Stimulated activated naive B cell treated with anti-CD40 and anti-IgM and Interleukin-4, amounts not matched to agents 10 μg/mL and 1 μg/mL and 100 μg/mL, for 72 hours (primary cell): ENCODE results near the gene ERC2.

Experiments
- ATAC-seq, 2 donors: fragments of 150-1000 bp; cut with Tn5 transposase; replicated peaks; 2 replicates each; pipeline ENCODE4 v1.10.0; 2021; ENCODE audit warnings: moderate library complexity in 1 of 2
- DNase-seq: peaks from one replicate; pipeline ENCODE4 v3.0.0; 2021
- H3K27ac Mint-ChIP-seq: one replicate; pipeline ENCODE4 v1.8.0; 2022; ENCODE audit warnings: mild to moderate bottlenecking, mixed read lengths
- H3K27me3 Mint-ChIP-seq, 2 donors: one replicate each; pipeline ENCODE4 v1.8.0; 2022; ENCODE audit warnings: mixed read lengths in 2 of 2
- H3K36me3 Mint-ChIP-seq, 2 donors: one replicate each; pipeline ENCODE4 v1.8.0; 2022; ENCODE audit warnings: mixed read lengths in 2 of 2, mild to moderate bottlenecking in 1 of 2
- H3K4me1 Mint-ChIP-seq, 2 donors: one replicate each; pipeline ENCODE4 v1.8.0; 2022; ENCODE audit warnings: mixed read lengths in 2 of 2, mild to moderate bottlenecking in 1 of 2
- H3K4me3 Mint-ChIP-seq, 2 donors: one replicate each; pipeline ENCODE4 v1.8.0; 2022; ENCODE audit warnings: mild to moderate bottlenecking in 2 of 2, mixed read lengths in 2 of 2, moderate library complexity in 1 of 2
- H3K9me3 Mint-ChIP-seq, 2 donors: one replicate each; pipeline ENCODE4 v1.8.0; 2022; ENCODE audit warnings: mixed read lengths in 2 of 2, mild to moderate bottlenecking in 1 of 2

ERC2 gene

DNA sequence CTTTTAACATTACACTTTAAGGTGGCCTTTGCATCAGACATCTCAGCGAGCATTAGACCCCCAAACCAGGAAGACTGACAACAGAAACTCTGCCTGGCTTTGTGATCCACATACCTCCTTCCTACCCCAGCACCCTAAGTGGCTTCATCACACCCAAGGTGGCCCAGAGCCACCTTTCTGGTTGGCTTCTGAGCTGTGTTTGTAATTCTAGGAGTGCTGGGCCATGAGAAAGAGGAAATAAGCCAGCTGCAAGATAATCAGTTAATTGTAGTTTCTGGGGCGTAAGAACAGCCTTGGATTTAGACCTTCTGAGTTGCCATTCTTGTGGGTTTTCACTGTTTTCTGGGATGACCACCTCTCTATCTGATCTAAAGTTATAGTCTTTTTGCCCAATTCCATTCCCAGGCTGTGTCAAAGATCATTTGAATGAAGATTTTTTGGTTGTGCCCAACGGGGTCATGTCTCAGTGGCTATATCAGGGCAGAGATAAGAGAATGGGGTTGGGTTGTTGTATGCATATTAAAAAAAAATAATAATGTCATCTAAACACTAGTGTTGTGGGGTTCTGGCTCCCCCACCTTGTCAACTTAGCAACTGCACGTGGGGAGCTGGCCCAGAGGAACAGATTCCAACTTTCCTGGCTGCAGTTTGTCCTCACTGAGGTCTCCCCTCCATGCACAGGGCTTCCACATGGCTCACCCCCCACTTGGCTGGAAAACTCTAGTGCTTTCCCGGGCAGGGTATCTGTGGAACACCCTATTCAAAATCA is 746.4 kb downstream of the ERC2 start:
- ATAC-seq (no peak), DNase-seq (no peak)
- Mint-ChIP-seq H3K9me3 (no peaks in the 10 kb centered on the region), H3K36me3 (no peaks in the 10 kb centered on the region), H3K27ac (no peak overlapping the region), H3K4me1 (no peaks in the 10 kb centered on the region), H3K4me3 (no peak overlapping the region), H3K27me3 (peaks cover 0 to 7% of the 10 kb centered on the region in 2 donors)

DNA sequence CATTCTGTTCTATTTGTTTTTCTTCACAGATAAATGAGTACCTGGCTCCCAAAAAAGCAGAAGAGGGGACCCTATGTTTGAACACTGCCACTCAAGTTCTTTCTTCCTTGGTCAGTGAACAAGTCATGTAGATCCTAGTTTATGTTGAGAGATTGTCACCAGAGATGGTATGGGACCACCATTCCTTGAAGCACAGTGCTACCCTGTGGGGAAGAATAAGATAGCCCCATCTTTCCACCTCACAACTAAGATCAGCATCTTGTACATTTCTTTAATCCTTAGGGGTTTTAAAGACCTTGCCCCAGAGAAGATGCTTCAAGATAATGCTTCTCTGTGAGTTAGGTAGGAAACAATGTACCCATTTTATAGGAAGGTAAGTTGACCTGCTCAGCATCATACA is 747.7 kb downstream of the ERC2 start:
- H3K27me3 Mint-ChIP-seq: peaks cover 0 to 7% of the 10 kb centered on the region in 2 donors
- H3K27ac Mint-ChIP-seq: no peak overlapping the region
- H3K36me3 Mint-ChIP-seq: no peaks in the 10 kb centered on the region
- H3K4me1 Mint-ChIP-seq: no peaks in the 10 kb centered on the region
- ATAC-seq: no peak
- no peak for DNase-seq
- no peak overlapping the region for H3K4me3 Mint-ChIP-seq
- peaks cover 0 to 2% of the 10 kb centered on the region in 2 donors for H3K9me3 Mint-ChIP-seq

DNA sequence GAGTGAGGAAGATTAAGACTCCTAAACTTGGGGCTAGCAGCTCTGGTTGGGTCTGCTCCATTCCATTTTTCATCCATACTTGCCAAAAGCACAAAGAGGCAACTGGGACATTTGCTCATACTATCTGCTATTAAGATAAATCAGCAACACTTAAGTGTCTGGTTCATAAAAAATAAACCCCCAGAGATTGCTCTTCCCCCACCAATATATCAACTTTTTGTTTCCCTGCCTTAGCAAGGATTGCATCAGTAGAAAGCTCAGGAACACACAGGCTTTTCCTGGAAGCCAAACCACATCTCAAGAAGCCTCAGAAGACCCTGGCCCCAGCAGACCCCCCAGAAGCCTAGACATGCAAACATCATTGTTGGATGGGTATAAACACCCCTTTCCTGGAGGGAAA is 748.8 kb downstream of the ERC2 start:
- DNase-seq: no peak
- no peak for ATAC-seq
- no peak overlapping the region for H3K4me3 Mint-ChIP-seq
- H3K4me1 Mint-ChIP-seq: no peaks in the 10 kb centered on the region
- H3K27ac Mint-ChIP-seq: no peak overlapping the region
- peaks cover 0 to 2% of the 10 kb centered on the region in 2 donors for H3K9me3 Mint-ChIP-seq
- H3K27me3 Mint-ChIP-seq: peaks cover 0 to 7% of the 10 kb centered on the region in 2 donors
- no peaks in the 10 kb centered on the region for H3K36me3 Mint-ChIP-seq

DNA sequence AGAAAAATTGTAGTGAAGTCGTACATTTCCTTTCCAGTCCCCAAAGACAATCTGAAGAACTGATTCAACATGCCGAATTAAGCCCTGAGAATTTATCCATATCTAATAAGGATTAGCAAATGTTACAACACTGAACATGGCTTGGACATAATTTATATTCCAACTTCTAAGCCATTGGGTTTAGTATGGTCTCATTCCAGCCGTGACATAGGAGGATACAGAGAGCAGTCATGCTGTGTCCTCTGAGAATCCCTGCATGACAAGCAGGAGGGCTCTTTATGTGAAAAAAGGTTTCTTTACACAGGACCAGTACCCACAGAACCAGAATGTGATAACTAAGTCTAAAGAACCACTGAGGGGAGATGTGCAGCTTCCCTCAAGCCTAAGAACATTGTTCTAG is 749.3 kb downstream of the ERC2 start:
- DNase-seq (no peak), ATAC-seq (no peak)
- peaks cover 0 to 7% of the 10 kb centered on the region in 2 donors for H3K27me3 Mint-ChIP-seq
- peaks cover 0 to 2% of the 10 kb centered on the region in 2 donors for H3K9me3 Mint-ChIP-seq
- no peaks in the 10 kb centered on the region for H3K36me3 Mint-ChIP-seq
- H3K4me1 Mint-ChIP-seq: no peaks in the 10 kb centered on the region
- no peak overlapping the region for H3K27ac Mint-ChIP-seq
- no peak overlapping the region for H3K4me3 Mint-ChIP-seq

DNA sequence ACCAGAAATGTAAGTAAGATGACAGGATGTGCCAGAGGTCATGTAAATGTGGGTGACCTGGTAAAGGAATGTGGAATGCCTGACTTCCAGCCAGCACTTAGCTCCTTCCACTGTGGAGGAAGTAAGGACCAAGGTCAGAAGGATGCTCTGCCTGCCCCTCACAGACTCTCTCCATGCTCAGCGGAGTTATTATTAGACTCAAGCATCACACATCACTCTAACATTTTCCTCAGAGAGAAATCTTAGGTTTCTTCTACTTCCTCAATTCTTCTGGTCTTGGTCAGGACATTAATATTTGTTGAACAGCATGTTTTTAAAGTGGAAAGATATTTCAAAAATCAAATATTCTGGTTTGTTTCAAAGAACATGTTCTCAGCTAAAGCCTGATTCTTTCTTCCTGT is 749.7 kb downstream of the ERC2 start:
- DNase-seq (no peak), ATAC-seq (no peak)
- Mint-ChIP-seq H3K27me3 (peaks cover 0 to 7% of the 10 kb centered on the region in 2 donors), H3K9me3 (peaks cover 0 to 2% of the 10 kb centered on the region in 2 donors), H3K4me1 (no peaks in the 10 kb centered on the region), H3K27ac (no peak overlapping the region), H3K36me3 (no peaks in the 10 kb centered on the region), H3K4me3 (no peak overlapping the region)

DNA sequence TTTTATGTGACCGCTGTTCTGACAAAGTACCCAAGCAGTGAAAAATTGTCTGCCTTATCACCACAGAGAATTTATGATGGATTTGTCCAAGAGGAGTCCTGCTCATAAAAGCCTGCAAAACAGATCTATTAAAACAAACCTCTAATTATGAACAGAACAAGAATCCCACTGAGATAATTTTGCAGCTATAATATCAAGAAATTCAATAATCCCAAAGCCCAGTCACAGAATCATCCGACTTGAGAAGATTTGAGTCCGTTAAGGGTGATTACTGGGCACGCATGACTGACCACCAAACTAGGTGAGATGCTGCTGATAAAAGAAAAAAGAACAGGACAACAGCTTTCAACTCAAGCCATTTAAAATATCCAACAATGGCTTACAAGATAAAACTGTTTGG is 750.2 kb downstream of the ERC2 start:
- ATAC-seq (no peak), DNase-seq (no peak)
- Mint-ChIP-seq H3K27ac (no peak overlapping the region), H3K4me1 (no peaks in the 10 kb centered on the region), H3K4me3 (no peak overlapping the region), H3K9me3 (peaks cover 0 to 2% of the 10 kb centered on the region in 2 donors), H3K36me3 (no peaks in the 10 kb centered on the region), H3K27me3 (peaks cover 0 to 7% of the 10 kb centered on the region in 2 donors)

DNA sequence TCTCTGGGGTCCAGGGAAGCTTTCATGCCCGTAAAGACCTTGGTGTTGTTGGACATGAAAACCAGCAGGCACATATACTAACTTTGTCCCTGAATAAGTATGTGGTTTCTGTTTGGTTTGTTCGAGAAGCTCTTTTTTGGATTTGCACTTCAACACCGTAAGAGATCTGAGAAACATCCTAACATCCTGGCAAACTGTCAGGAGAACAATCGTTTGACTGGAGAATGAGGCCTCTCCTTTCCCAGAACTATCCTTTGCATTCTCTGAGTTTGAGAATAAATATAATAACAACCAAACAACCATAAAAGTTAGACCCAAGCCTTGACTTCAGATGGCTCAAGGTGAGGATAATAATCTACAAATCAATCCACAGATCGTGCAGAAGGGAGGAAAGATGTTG is 750.8 kb downstream of the ERC2 start:
- Mint-ChIP-seq H3K4me3 (no peak overlapping the region), H3K36me3 (no peaks in the 10 kb centered on the region), H3K27ac (no peak overlapping the region), H3K9me3 (peaks cover 0 to 2% of the 10 kb centered on the region in 2 donors), H3K27me3 (peaks cover 0 to 4% of the 10 kb centered on the region in 2 donors), H3K4me1 (no peaks in the 10 kb centered on the region)
- ATAC-seq (no peak), DNase-seq (no peak)

DNA sequence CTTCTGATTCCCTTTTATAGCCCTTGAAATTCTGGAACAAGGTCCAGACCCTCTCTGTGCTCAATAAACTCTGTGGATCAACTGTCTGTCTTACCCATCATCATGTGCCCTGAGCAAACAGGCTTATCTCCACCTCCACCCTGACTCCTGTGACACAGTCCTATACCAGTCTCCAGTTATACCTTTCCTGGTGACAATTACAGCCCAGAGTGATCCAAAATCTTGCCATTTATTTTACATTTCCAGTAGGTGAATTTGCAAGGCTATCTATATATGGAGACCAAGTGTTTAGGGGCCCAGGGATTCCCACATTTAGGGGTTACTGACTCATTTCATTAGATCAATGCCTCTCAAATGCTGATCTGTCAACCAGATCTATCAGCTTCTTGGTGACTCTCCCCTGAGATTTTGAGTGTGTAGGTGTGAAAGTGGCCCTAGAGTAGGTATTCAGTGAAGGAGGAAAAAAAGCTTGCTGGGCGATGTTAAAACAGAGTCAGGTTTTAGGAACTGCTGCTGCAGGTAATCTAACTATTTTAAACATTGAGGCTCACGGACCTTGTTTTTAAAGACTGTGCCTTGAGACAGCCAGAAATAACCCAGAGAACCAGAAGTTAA is 751.5 kb downstream of the ERC2 start:
- H3K27ac Mint-ChIP-seq: no peak overlapping the region

DNA sequence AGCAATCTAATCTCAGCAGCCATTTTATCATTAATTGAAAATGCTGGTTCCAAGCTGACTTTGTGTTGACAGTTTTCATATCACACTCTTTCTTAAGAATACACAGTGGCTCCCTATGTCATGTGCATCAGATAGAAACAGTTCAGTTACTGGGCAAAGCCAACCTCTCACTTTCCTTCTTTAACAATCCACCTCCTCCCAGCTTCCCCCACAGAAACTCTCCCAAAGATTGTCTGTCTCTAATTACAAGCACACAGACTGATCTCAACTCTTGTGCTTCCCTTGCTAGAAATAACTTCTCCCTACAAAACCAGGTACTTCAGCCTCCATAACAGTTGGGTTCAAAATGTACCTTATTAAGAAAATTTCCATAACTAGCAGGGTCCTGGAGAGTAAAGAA is 752.2 kb downstream of the ERC2 start:
- H3K4me3 Mint-ChIP-seq: no peak overlapping the region
- peaks cover 0 to 2% of the 10 kb centered on the region in 2 donors for H3K9me3 Mint-ChIP-seq
- no peaks in the 10 kb centered on the region for H3K36me3 Mint-ChIP-seq
- H3K4me1 Mint-ChIP-seq: no peaks in the 10 kb centered on the region
- no peaks in the 10 kb centered on the region for H3K27me3 Mint-ChIP-seq
- DNase-seq (no peak), ATAC-seq (no peak)
- no peak overlapping the region for H3K27ac Mint-ChIP-seq

More for the DNA sequence above, 751.5 kb downstream of the ERC2 start:
- Mint-ChIP-seq H3K9me3 (peaks cover 0 to 2% of the 10 kb centered on the region in 2 donors), H3K36me3 (no peaks in the 10 kb centered on the region), H3K4me1 (no peaks in the 10 kb centered on the region), H3K4me3 (no peak overlapping the region), H3K27me3 (no peaks in the 10 kb centered on the region)
- ATAC-seq (no peak), DNase-seq (no peak)

DNA sequence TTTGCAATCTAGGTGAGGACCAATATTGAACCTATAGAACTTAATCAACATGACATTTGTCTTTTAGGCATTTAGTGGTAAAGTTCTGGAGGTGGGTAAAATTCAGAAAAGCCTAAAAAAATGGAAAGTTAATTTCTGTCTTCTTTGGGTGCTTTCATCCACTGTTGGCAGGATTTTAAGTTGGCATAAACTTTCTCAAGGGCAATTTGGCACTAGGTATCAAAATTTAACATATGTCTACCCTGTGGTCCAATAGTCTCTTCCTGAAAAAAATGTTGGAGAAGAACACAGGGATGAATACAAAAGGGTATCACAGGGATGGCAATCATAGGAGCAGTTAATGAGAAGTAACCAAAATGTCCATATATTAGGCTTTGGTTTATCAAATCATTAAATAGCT is 754.2 kb downstream of the ERC2 start:
- H3K4me1 Mint-ChIP-seq: no peaks in the 10 kb centered on the region
- no peak overlapping the region for H3K27ac Mint-ChIP-seq
- peaks cover 0 to 5% of the 10 kb centered on the region in 2 donors for H3K9me3 Mint-ChIP-seq
- H3K36me3 Mint-ChIP-seq: no peaks in the 10 kb centered on the region
- no peaks in the 10 kb centered on the region for H3K27me3 Mint-ChIP-seq
- DNase-seq: no peak
- H3K4me3 Mint-ChIP-seq: no peak overlapping the region
- ATAC-seq: no peak

DNA sequence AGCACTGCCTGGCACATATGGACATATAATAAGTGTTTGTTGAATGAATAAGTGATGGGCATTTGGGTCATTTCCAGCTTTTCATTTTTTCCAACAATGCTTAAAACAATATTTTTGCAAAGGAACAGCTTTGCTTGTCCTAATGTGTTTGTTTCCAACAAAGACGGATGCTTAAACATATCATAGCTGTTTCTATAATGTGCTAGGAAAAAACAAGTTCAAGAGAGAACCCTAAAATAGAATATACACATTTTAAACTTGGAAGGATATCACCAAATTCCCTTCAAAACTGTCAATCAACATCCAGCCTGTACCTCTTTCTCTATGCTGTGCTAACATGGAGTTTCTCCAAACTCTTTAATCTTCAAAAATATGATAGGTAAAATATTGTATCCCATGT is 756.6 kb downstream of the ERC2 start:
- H3K4me3 Mint-ChIP-seq: no peak overlapping the region
- DNase-seq (no peak), ATAC-seq (no peak)
- no peaks in the 10 kb centered on the region for H3K4me1 Mint-ChIP-seq
- peaks cover 0 to 5% of the 10 kb centered on the region in 2 donors for H3K9me3 Mint-ChIP-seq
- no peaks in the 10 kb centered on the region for H3K36me3 Mint-ChIP-seq
- no peaks in the 10 kb centered on the region for H3K27me3 Mint-ChIP-seq
- no peak overlapping the region for H3K27ac Mint-ChIP-seq

DNA sequence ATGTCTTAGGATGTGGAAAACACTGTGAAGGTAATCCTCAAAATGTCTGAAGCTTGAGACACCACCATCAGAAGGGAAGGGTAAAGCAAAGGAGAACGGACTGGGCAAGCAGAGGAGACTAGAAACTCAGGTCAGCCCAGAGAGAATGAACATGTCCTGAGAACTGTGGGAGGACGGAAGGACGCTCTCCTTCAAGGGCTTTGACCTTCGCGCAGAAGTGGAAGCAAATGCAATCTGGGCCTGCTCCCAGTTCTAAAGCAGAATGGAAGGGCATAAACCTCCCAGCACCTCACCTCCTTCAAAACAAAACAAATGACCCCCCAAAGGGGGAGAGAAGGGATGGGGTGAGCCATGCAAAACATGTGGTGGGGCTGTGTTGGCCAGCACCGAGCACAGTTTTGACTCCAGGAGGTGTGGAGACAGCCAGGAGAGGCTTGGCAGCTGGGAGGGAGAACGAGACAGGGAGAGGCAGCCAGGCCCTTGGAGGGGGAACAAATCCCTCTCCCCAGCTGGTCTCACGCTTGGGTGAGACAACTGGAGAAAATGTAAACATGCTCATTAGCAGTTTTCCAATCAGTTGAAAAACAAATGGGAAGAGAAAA is 758.8 kb downstream of the ERC2 start:
- H3K9me3 Mint-ChIP-seq: peaks cover 0 to 3% of the 10 kb centered on the region in 2 donors
- no peaks in the 10 kb centered on the region for H3K27me3 Mint-ChIP-seq
- no peak for DNase-seq
- no peak overlapping the region for H3K27ac Mint-ChIP-seq
- no peaks in the 10 kb centered on the region for H3K4me1 Mint-ChIP-seq
- no peaks in the 10 kb centered on the region for H3K36me3 Mint-ChIP-seq
- ATAC-seq: no peak
- H3K4me3 Mint-ChIP-seq: no peak overlapping the region

DNA sequence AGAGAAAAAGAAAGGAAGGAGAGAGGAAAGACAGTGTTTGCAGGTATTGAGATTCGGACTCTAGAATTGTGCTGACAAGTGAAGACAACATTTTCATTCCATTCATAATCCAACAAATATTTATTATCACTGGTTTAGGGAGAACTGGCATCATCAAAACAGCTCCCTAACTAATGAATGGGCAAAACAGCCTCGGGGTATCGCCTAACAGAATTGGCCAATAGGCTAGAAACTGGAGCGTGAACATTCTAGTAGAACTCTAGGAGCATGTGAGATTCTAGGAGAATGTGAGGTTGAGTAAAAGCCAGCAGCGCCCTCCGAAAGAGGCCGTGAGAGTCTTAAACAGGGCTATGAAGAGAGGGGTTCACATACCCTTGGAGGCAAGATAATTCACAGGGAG is 759.3 kb downstream of the ERC2 start:
- H3K36me3 Mint-ChIP-seq: no peaks in the 10 kb centered on the region
- H3K27ac Mint-ChIP-seq: no peak overlapping the region
- H3K27me3 Mint-ChIP-seq: no peaks in the 10 kb centered on the region
- no peak overlapping the region for H3K4me3 Mint-ChIP-seq
- H3K9me3 Mint-ChIP-seq: peaks cover 0 to 3% of the 10 kb centered on the region in 2 donors
- ATAC-seq (no peak), DNase-seq (no peak)
- no peaks in the 10 kb centered on the region for H3K4me1 Mint-ChIP-seq

DNA sequence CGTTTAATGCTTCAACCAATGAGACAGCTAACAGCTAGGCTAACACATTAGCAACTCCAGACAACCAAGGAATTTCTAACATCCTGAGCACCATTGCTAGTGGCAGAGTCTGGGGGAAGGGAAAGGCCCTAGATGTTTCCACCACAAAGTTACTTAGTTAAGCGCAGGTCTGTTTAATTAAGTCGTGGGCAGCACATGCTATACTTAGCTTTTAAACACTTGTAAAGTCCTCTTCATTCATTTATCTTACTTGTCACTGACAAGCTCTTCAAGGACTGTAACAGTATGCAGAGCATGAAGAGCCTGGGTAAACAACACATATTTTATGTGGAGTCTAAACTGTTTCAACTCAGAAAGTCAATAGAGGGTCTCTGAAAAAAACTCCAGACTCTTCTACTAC is 760.0 kb downstream of the ERC2 start:
- ATAC-seq (no peak), DNase-seq (no peak)
- Mint-ChIP-seq H3K4me3 (no peak overlapping the region), H3K4me1 (no peaks in the 10 kb centered on the region), H3K9me3 (peaks cover 3% of the 10 kb centered on the region in 2 donors), H3K27me3 (no peaks in the 10 kb centered on the region), H3K36me3 (no peaks in the 10 kb centered on the region), H3K27ac (no peak overlapping the region)

DNA sequence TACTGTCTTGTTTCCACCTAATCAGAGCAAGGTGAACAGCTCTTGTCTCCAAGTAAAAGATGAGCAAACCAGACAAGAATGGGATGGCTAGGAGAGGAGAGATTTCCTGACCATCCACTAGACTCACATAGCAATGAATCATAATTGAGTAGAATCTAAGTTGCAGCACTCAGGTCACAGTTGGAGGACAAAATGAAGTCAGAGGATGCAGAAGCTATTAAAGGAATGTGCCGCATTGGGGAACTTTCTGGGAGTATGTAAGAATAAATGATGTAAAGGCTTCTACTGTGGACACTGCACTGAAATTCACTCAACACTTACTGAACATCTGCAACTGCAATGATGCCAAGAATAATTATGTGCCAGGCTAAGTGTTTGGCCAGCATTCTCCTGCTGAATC is 763.7 kb downstream of the ERC2 start:
- H3K27ac Mint-ChIP-seq: no peak overlapping the region
- ATAC-seq (no peak), DNase-seq (no peak)
- no peaks in the 10 kb centered on the region for H3K36me3 Mint-ChIP-seq
- H3K4me3 Mint-ChIP-seq: no peak overlapping the region
- H3K27me3 Mint-ChIP-seq: no peaks in the 10 kb centered on the region
- H3K9me3 Mint-ChIP-seq: peaks cover 3 to 5% of the 10 kb centered on the region in 2 donors
- H3K4me1 Mint-ChIP-seq: no peaks in the 10 kb centered on the region
